Measurements from ENCODE around the gene NME7.

DNA sequence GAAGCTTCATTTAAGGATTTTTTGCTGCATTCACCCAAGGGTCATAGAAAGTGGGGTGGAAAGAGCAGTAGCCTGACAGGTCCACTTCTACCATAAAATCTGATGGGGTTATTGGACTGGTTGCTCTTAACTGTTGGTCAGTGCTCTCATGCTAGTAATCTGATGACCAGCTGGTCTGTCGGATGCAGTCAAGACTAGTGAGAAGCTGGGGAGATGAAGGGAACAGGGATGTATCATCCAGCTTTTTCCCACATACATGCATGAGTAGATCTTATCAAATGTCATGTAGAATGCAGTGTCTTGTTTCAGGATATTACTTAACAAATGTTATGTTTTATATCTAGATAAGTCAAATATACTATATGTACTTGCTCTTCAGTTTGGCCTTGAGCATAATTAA is 250.0 kb downstream of the NME7 start:
- no peak for TF ChIP-seq EZH2phosphoT487 (IDR thresholded peaks at IDR 0.05; ENCODE audit: borderline replicate concordance)
- TF ChIP-seq ELF1 (IDR thresholded peaks at IDR 0.05; ENCODE audit: borderline replicate concordance, low read depth), result no peak
- TF ChIP-seq ZNF274 (IDR thresholded peaks at IDR 0.05; ENCODE audit: low read depth, low read length), result no peak
- TF ChIP-seq, protein P1, sequence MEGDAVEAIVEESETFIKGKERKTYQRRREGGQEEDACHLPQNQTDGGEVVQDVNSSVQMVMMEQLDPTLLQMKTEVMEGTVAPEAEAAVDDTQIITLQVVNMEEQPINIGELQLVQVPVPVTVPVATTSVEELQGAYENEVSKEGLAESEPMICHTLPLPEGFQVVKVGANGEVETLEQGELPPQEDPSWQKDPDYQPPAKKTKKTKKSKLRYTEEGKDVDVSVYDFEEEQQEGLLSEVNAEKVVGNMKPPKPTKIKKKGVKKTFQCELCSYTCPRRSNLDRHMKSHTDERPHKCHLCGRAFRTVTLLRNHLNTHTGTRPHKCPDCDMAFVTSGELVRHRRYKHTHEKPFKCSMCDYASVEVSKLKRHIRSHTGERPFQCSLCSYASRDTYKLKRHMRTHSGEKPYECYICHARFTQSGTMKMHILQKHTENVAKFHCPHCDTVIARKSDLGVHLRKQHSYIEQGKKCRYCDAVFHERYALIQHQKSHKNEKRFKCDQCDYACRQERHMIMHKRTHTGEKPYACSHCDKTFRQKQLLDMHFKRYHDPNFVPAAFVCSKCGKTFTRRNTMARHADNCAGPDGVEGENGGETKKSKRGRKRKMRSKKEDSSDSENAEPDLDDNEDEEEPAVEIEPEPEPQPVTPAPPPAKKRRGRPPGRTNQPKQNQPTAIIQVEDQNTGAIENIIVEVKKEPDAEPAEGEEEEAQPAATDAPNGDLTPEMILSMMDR (IDR thresholded peaks at IDR 0.05 in 2 of 3, conservative IDR thresholded peaks at IDR 0.05 in 1 of 3; ENCODE audit: borderline replicate concordance in 1 of 3, insufficient read depth in 1 of 3, low read depth in 2 of 3, low read length in 2 of 3), result no peak
- TF ChIP-seq, protein P2, sequence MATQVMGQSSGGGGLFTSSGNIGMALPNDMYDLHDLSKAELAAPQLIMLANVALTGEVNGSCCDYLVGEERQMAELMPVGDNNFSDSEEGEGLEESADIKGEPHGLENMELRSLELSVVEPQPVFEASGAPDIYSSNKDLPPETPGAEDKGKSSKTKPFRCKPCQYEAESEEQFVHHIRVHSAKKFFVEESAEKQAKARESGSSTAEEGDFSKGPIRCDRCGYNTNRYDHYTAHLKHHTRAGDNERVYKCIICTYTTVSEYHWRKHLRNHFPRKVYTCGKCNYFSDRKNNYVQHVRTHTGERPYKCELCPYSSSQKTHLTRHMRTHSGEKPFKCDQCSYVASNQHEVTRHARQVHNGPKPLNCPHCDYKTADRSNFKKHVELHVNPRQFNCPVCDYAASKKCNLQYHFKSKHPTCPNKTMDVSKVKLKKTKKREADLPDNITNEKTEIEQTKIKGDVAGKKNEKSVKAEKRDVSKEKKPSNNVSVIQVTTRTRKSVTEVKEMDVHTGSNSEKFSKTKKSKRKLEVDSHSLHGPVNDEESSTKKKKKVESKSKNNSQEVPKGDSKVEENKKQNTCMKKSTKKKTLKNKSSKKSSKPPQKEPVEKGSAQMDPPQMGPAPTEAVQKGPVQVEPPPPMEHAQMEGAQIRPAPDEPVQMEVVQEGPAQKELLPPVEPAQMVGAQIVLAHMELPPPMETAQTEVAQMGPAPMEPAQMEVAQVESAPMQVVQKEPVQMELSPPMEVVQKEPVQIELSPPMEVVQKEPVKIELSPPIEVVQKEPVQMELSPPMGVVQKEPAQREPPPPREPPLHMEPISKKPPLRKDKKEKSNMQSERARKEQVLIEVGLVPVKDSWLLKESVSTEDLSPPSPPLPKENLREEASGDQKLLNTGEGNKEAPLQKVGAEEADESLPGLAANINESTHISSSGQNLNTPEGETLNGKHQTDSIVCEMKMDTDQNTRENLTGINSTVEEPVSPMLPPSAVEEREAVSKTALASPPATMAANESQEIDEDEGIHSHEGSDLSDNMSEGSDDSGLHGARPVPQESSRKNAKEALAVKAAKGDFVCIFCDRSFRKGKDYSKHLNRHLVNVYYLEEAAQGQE (IDR thresholded peaks at IDR 0.05; ENCODE audit: low read depth), result no peak
- TF ChIP-seq EGR1 (IDR thresholded peaks at IDR 0.05; ENCODE audit: low read depth), result no peak
- no peak for TF ChIP-seq POLR2AphosphoS5 (IDR thresholded peaks at IDR 0.05; ENCODE audit: low read depth, low read length)
- TF ChIP-seq POLR2A (IDR thresholded peaks at IDR 0.05; ENCODE audit: borderline replicate concordance, extremely low read depth, insufficient read depth, insufficient read length), result no peak
- no peak for TF ChIP-seq JUND (IDR thresholded peaks at IDR 0.05)
- no peak for TF ChIP-seq FOSL1 (IDR thresholded peaks at IDR 0.05; ENCODE audit: low read depth)
- TF ChIP-seq MAX (IDR thresholded peaks at IDR 0.05), result no peak
